Left lobe of liver (tissue), 2 donors: ENCODE results near the gene HAPLN2. TPM values are rescaled to one million over a fixed set of nuclear protein-coding genes. Genes with fewer than 3 reads are reported as not detected.

Experiments
- ATAC-seq: fragments of 200-7000 bp; cut with Tn5 transposase; one replicate; pipeline ENCODE4 v1.9.1; 2020; ENCODE audit warnings: mild to moderate bottlenecking, moderate library complexity
- DNase-seq: peaks from one replicate; pipeline ENCODE4 v3.0.0-alpha.2; 2020; ENCODE audit warnings: low spot score
- total RNA-seq: library from RNA; stranded (reverse); gene quantifications from one replicate; pipeline ENCODE4 v1.2.1, GENCODE V29; 2021
- donor health status: DM: no; HTN: no; CAD: no; lungs with moderate emphysema.
- donor health status: DM: no; HTN: yes; CAD: no.

HAPLN2 gene
- total RNA-seq, 1 donor from 2014 or later: not detected

- ATAC-seq: peak; percentile 90
- DNase-seq: peak; percentile 83
Measured at GRCh38 chr1:156659988-156660751, 41.0 kb downstream of the HAPLN2 start.

GRCh38 chr1:156660752-156661112, 41.5 kb downstream of the HAPLN2 start:
- no peak for ATAC-seq
- no peak for DNase-seq

GRCh38 chr1:156662005-156662799, 43.0 kb downstream of the HAPLN2 start:
- DNase-seq (no peak), ATAC-seq (no peak)

GRCh38 chr1:156662800-156663055, 43.5 kb downstream of the HAPLN2 start:
- DNase-seq (no peak), ATAC-seq (no peak)

GRCh38 chr1:156663178-156663577, 44.0 kb downstream of the HAPLN2 start:
- DNase-seq (no peak), ATAC-seq (no peak)

- no peak for DNase-seq
- ATAC-seq: no peak
Measured at GRCh38 chr1:156664046-156664766, 45.0 kb downstream of the HAPLN2 start.

- DNase-seq: no peak
- ATAC-seq: peak; percentile 29
Measured at GRCh38 chr1:156664767-156665411, 45.7 kb downstream of the HAPLN2 start.

GRCh38 chr1:156665539-156665938, 46.3 kb downstream of the HAPLN2 start:
- DNase-seq (no peak), ATAC-seq (no peak)

GRCh38 chr1:156666862-156667609, 47.8 kb downstream of the HAPLN2 start:
- no peak for ATAC-seq
- DNase-seq: no peak

- DNase-seq (no peak), ATAC-seq (no peak)
Measured at GRCh38 chr1:156667610-156667967, 48.4 kb downstream of the HAPLN2 start.

GRCh38 chr1:156667968-156668709, 48.9 kb downstream of the HAPLN2 start:
- ATAC-seq (no peak), DNase-seq (no peak)

- DNase-seq: no peak
Measured at GRCh38 chr1:156668801-156669637, 49.8 kb downstream of the HAPLN2 start.

GRCh38 chr1:156669794-156670193, 50.6 kb downstream of the HAPLN2 start:
- no peak for DNase-seq
- no peak for ATAC-seq

More at GRCh38 chr1:156668801-156669637, 49.8 kb downstream of the HAPLN2 start:
- no peak for ATAC-seq

GRCh38 chr1:156670359-156670758, 51.1 kb downstream of the HAPLN2 start:
- DNase-seq (no peak), ATAC-seq (no peak)

- DNase-seq: no peak
- no peak for ATAC-seq
Measured at GRCh38 chr1:156670791-156671190, 51.6 kb downstream of the HAPLN2 start.

- DNase-seq: no peak
- no peak for ATAC-seq
Measured at GRCh38 chr1:156671804-156672203, 52.6 kb downstream of the HAPLN2 start.

GRCh38 chr1:156673387-156674121, 54.3 kb downstream of the HAPLN2 start:
- ATAC-seq (peak; percentile 48), DNase-seq (no peak)
